Dermis blood vessel endothelial cell (primary cell): ENCODE measurements around the gene GRIK3. TPM values are rescaled to one million over a fixed set of nuclear protein-coding genes. Genes with fewer than 3 reads are reported as not detected.
"Not testable (repeated sequence)": the region's sequence is repeated elsewhere in the genome, so short reads cannot be mapped to it uniquely, and the experiment has no call there.

Experiments used
- DNase-seq: peaks from one replicate; pipeline ENCODE4 v3.0.0; 2010
- total RNA-seq: library from RNA; depleted of rRNA; stranded (reverse); fragments of >200 nt; gene quantifications from 2 replicates; pipeline ENCODE4 v1.2.3, GENCODE V29; 2014

Gene GRIK3
- total RNA-seq, 1 donor from 2014 or later: not detected

DNA sequence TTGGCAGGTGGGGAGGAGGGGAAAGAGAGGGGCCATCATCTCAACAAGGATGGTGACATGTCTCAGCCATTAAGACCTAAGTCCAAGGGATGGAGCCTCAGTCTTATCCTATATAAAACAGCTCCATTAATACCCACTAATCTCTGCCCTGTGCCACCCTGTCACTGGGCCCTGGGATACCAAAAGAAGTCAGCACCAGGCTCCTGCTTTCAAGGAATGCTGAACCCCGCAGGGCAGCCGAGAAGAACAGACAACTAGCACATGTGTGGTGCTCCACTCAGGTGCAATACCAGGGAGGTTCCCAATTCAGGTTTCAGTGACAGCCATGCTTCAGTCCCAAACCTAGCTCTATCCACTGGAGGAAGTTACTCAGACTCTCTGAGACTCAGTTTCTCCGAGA, 128.4 kb downstream of the GRIK3 start:
- no peak for DNase-seq

DNA sequence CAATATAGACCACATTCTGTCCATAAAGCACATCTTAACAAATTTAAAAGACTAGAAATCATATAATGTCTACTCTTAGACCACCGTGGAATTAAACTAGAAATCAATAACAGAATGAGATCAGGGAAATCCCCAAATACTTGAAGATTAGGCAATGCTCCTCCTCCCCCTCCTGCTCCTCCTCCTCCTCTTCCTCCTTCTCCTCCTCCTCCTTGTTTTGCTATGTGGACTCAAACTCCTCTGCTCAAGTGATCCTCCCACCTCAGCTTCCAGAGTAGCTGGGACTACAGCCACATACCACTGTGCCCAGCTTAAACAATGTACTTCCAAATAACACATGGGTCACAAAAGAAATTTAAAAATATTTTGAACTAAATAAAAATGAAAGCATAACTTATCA, 134.2 kb downstream of the GRIK3 start:
- no peak for DNase-seq

DNA sequence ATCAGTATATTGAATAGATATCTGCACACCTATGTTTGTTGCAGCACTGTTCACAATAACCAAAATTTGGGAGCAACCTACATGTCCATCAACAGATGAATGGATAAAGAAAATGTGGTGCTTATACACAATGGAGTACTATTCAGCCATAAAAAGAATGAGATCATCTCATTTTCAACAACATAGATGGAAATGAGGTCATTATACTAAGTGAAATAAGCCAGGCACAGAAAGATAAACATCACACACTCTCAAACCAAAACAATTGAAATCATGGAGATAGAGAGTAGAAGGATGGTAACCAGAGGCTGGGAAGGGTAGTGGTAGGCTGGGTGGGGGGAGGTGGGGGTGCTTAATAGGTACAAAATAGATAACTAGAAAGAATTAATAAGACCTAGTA, 136.5 kb downstream of the GRIK3 start:
- DNase-seq: not testable (repeated sequence)

DNA sequence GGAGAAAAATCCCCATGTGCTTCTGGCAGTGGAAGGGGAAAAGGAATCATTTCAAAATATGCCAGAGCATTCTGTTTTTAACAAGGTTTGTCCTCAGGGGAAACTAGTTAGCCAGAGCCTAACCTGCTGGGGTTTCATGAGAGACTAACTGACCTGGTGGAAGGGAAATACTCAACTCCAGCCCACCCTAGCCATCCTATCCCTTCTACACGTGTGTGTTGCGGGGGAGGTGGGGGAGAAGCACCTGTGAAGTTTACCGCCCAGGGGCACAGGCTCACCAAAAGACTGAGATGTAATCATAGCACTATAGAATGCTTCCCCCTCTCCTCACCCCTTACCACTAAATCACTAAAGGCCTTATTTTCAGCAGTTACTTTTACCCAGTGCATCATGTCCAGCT, 139.5 kb downstream of the GRIK3 start:
- no peak for DNase-seq

DNA sequence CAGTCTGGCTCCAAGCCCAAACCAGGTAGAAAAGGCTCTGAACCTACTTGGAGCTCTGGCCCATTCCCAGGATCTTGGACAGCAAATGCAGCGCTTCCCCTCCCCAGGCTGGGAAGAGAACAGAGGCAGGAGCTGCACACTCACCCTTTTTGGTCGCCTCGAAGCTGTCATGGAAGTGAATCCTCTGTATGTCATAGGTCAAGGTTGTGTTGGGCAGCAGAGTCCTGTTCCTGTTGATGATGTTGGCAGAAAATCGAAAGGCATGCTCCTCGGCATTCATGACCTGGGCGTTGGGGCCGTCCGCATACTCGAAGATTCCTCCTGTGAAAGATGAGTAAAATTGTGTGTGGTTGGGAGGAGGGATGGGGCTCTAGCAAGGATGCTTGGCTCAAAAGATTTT, 143.5 kb downstream of the GRIK3 start:
- DNase-seq: no peak

DNA sequence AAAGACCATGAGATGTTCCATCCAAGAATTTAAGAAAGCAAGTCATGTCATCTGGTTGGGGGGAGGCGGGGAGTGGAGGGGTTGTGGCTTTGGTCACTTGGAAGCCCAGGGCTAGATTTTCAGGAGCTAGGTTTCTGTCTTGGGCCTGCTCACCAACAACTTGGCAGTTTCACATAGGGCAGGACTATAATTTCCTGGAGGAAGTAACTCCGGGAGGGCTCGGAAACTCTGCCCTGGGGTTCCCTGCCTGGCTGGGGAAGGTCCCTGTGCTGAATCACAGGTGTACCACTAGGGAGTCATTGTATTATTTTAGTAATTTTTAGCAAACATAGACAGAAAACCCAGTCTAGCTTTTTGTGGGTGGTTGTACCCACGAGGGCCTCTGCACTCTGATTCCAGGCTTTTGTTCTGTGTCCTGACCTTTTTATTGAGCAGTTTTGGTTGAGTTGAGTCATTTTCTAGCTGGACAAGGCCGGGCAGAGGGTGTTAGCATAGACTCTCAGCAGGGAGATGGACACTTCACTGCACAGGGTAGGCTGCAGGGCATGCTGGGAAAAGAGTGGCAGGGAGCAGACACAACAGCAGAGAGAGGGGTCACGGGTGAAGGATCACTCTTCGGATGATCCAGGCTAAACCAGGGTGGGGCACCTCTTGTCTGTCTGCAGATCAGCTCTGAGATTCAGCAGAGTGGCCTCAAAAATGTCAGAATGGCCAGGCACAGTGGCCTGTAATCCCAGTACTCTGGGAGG, 144.7 kb downstream of the GRIK3 start:
- DNase-seq: no peak

DNA sequence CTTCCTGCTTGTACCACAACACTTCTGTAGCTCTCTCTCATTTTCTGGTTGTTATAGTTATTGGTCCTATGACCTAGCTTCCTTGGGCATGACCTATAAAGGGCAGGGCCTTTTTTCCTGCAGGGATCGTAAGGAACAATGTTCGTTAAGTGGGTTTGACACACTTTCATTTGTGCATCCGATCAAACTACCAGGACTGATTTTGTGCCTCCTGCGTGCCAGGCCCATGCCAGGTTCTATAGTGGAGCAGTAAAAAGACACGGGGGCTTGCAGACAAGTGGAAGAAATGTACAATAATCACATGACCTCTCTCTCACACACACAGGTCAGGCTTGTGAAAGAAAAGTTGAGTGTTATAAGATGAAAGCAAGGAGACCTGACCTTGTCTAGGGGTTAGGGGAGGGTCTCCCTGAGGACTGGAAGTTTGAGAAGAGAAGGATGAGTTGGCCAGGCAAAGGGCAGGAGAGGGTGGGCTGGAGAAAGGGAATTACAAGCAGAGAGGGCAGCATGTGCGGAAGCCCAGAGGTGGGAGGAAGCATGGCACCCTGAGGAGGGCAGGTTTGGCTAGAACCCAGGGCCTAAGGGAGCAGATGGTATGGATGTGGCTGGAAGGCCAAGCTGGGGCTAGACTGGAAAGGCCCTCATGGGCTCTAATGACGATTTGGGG, 145.4 kb downstream of the GRIK3 start:
- DNase-seq: no peak

DNA sequence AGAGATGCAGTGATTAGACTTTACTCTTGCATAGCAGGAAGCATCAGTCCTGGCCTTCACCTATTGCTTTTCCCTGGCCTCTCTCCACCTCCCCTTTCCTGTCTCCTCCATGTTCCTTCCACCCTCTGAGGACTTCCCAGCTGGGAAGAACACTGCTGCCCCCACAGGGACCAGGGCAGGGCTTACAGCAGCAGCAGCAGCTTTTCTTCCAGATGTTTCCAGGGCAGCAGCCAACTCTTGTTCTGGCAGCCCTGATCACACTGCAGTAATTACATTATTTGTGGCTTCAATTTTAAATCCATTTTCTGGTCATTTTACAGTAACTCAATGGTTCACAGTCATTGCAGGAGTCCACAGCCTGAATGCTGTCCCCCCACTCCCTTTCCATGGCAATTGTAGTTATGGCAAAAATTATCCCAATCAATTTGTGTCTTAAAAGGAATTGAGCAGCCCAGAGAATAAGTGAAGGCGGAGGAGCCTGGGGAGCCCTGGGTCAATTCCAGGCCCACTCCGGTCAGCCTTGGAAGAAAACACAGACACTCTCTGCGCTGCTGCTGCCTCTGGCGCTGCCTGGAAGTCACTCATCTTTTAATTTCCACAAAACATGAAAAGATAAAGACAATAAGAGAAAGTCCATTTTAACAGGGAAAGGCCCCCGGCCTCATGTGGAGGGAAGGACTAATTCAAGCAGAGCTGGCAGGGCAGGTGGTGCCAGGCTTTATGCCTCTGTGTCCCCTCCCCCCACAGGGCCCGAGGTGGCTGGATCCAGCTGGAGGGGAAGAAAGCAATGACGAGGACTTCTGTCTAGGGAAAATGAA, 148.6 kb downstream of the GRIK3 start:
- DNase-seq: no peak

DNA sequence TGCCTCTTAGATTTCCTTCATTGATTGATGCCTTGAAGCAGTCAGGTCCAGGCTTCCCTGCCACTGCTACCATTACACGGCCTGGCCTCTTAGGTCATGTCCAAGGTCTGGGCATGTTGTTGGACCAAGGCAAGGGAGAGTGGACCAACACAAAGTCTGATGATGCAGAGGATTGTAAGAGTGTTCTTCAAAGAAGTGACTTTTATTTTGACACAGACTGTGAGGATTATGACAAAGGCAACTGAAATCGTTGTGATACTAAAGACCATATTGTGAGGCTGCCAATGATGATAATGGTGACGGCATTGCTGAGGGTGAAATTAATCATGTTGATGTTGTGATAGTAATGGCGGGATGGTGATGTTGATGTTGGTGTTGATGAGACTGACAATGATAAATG, 149.5 kb downstream of the GRIK3 start:
- DNase-seq: no peak

DNA sequence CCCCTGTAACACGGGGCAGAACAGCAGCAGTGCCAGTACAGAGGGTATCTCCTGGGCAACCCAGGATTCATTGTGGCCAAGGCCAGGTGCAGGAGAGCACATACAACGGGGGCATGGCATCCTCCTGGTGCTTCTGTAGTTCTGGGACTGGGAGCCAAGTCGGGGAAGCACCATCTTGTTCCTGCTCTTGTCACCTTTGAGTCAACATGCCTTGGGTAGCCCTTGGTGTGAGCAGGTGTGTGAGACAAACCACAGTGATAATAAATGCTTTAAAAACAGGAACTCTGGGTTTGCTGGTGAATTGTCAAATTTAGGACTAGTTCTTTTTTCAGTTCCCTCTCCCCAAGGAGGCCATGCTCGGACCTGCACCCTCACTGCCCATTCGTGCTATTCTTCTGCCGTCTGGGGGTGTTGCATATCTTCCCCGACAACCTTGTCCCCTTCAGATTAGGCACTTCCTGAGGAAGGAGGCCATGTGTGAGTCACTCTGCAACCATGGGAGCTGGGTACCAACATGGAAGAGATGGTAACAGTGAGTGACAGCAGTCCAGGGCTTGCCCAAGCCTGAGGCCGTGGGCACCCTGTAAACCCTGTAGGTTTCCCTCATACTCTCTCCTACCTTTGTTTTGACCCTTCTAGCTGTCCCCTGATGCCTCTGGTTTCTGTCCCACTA, 150.2 kb downstream of the GRIK3 start:
- no peak for DNase-seq

DNA sequence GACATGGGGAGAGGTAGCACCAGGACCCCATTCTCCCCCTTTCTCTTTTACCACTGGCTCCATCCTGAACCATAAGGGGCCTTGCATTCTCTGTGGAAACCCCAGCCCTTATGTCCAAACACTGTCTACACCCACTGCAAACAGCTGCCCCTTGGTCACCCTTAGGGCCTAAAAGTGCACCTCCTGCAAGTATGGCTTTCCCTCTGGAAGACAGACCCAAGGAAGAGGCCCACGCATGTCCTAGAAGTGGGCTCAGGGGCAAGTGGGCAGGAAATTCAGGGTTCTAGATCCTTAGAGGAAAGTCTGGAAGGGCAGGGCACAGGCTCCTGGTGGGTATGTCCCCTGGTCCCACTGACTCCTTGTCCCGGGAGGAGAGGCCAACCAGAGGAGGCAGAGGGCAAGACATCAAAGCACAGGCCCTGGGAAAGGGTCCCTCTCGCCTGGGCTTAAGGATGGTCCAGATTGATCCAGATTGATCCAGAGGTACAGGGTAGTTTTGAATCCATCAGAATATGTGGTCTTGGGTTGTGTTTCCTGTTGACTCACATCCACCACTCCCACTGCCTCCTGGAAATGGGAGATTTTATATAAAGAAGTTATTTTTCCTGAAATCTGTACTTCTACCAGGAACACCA, 150.9 kb downstream of the GRIK3 start:
- DNase-seq: no peak

DNA sequence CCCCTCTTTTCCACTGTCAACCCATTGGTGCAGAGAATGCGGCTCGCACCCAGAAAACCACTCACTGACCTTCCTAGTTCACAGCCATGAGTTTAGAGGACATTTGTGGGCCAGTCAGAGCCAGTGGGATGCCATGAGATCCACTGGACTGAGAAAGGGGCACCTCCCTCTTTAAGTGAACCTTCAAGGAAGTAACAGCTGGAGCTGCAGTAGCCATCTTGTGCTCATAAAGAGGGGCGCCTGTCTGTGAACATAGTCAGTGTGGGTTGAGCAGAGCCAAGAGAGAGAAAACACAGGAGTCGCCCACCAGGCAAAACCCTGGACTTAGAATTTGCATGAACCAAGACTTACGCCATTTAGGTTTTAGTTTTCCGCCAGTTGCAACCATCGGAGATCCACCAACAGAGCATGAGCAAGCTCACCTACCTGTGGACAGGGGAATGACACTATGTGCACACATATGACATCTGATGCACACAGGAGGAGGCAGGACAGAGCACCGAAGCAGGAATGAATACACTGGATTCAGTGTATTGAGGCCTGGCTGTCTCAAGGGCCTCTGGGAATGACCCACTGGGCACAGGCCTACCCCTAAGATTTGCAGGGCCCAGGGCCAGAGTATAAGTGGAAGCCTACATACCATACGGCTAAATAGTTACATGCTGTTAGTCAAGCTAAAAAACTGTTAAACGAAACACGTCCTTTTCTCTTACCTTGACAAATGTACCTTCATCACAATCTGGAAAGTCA, 151.6 kb downstream of the GRIK3 start:
- no peak for DNase-seq

DNA sequence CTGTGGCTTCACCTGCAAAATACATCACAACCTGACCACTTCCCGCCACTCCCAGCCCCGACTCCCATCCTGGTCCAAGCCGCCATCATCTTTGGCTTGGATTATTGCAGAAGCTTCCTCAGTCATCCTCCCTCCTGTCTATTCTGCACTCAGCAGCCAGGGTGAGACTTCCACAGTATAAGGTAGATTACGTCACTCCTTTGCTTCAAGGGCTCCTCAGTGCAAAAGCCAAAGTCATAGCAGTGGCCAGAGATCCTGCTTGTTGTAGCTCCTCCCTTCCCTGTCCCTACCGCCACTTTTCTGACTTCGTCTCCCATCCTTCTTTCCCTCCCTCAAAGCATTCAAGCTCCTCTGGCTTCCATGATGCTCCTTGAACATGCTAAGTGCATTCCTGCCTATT, 152.8 kb downstream of the GRIK3 start:
- no peak for DNase-seq

DNA sequence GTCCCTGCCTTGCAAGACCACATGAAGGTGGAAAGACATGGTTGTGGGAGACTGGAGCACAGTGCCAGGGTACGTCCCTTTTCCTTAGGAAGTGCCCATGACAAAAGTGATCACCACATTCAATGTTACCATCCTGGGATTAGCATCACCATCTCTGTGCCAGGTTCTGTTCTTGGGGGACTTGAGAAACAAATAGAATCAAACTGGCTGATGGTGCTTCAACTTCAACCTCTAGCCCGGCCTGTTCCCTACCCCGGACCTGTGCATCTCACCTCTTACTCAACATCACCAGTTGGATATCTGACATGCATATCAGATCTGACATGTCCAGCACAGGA, 153.3 kb downstream of the GRIK3 start:
- no peak for DNase-seq

DNA sequence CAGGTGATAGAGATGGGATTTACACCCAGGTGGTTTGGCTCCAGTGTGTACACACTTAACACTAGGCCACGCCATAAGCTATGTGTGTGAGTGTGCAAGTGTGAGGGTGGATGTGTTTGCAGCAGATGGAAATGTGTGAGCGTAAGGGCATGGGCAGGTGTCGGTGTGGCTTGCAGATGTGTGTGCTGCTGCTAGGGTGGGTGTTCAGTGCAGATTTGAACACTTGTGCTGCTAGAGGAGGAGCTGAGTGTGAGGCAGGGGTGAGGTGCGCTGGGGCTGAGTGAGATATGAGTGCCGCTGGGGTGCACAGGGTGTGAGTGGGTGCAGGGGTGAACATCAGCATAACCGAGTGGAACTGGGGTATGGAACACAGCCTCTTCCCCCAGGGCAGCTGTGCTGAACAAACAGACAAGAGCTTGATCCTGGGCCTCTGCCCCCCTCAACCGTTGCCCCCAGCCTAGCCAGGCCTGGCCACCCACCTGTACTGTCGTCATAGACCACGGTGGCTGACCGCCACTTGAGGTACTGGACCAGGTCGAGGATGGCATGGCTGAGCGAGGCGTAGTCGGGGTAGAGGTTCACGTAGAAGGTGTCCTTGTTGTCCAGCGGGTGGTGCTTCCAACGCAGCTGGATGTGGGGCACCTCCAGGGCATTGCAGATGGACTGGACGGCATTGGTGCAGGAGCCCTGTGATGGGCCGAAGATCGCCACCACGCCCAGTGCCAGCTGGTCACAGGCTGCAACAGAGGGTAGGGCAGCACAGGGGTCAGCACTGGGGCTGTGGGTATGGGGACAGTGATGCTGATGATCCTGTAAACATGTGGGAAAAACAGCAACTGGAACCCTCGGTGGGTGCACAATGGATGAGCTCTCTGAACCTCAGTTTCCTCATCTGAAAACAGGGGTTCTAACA, 153.9 kb downstream of the GRIK3 start:
- no peak for DNase-seq

DNA sequence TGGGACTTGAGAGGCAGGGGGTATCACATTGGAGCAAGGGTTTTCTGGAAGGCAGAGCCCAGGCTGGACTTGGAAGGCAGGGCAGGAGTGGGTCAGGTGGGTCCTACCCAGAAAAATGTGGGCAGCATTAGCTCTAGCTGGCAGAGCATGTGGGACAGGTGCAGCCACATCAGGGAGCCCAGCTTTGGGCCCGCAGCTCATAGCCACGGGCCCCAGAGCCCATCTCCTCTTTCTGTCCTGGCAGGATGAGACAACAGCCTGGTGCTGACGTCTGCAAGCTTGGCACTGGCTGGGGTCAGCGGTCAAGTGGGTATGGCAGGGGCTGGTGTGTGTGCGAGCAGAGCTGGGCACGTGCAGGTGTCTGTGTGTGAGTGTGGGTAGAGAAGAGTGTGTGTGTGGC, 154.7 kb downstream of the GRIK3 start:
- no peak for DNase-seq

DNA sequence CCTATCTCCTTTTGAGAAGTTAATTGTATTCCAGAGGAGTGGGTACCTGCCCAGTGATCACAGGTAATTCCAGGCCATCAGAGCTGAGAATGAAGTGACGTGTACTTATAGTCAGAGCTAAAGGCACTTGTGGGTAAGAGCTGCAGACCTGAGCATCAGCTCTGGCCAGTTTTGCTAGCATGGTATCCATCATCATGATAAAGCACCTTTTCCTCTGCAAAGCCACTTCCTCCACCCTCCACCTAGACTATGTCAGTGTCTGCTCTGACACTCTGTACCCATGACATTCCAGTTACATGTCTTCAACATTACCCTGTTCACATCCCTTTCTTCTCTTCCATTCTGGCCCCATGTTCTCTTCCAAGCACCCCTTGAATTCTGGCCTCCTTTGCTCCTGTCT, 157.3 kb downstream of the GRIK3 start:
- no peak for DNase-seq

DNA sequence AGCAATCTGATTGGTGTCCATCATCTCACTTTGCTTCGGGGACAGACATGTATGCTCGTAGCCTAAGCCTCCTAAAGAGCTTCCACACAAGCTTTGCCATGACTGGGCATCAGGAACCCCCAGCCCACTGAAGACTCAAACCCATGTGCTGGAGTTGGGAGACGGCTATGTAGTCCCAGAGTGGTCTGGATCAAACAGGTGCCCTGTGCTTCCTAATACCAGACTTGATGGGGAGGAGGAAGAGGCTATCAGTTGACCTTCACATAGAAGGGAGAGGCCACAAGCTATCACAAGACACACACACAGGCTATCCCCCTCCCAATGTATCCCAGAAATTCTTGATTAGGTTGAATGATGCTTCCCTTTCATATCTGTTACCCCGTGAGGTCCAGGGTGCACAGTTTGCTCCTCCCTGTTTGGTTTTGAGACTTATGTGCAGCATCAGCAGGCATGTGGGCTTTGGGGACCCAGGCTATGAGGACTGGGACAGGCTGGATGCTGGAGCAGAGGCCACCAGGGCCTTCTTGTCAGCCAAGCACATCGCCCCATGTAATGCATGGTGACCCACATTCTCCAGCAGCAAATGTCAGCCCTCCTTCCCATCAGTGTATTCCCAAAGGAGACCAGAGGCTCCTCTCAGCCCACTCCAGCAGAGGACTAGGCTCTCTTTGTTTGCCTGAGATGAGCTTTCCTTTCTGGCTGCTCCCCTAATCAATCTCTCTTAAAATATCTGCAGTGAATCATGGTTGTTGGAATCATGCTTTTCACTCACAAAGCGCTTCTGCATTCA, 159.8 kb downstream of the GRIK3 start:
- no peak for DNase-seq

DNA sequence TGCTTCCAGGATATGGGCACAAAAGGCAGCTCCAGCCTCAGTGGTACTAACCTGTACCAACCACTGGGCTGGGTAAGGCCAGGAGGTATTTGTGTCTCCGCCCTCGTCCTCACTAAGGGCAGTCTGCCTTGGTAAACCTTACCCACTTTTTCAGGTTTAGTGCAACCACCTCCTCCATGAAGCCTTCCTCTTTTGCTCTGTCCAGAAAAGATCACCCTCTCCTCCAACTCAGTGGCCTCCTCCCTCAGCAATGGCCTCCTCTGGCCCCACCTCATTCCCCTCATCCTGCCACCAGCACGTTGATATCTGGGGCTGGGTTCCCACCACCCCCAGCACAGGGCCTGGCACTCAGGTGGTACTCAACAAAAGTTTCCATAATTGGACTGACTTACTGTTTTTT, 161.5 kb downstream of the GRIK3 start:
- no peak for DNase-seq

DNA sequence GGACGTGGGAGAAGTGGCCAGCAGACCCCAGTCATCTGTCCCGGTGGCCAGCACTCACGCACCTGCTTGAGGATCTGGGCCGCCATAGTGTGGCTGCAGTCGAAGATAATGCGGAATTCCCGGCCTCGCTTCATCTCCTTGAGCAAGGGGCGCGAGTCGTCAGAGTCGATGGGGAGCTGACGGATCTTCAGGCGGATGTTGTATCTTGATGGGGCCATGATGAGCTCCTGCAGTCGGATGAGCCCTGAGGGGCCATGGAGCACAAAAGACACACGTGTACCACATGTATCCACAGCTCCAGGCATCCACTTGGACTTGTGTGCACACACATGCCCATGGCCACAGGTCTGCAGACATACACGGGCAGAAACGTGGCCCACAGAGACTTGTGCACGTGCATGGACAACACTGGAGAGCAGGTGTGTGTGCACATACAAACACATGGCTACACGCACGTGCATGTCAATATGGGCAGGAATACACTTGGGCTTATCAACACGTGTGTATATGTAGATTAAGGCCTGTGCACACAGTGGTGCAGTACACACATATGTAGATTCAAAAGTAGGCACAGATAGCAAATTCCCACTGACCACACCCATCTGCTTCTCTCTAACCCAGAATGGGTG, 162.1 kb downstream of the GRIK3 start:
- no peak for DNase-seq
